ENCODE measurements around the gene UGDH.
"Not testable (repeated sequence)": the region's sequence is repeated elsewhere in the genome, so short reads cannot be mapped to it uniquely, and the experiment has no call there.

The UGDH gene

DNA sequence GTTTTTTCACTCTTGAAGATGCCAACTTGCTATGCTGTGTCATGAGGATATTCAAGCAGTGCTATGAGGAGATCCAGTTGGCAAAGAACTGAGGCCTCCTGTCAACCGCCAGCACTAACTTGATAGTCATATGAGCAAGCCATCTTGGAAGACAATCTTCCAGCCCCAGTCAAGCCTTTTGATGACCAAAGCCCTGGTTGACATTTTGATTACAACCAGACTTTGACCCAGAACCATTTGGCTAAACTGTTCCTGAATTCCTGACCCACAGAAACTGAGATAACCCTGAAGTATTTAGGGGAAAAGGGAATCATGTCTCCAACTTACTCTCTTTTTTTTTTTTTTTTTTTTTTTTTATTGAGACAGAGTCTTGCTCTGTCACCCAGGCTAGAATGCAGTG lies 32.9 kb downstream of the UGDH start:
- DNase-seq = no peak

DNA sequence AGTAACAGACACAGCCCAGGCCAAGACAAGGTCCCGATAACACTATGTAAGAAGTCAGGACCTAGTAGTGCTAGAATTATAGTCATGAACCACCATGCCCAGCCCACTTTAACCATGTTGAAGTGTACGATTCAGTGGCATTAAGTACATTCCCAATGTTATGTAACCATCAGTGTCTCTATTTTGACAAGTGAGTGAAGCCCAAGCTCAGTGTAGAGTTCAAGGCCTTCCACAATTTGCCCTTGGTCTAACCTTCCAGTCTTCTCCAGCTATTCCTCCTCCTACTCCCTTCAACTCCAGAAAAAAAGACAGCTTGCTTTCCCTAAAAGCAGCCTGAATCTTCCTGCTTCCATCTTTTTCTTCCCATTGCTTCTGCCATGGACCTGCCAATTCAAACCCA lies 36.9 kb downstream of the UGDH start:
- no peak for DNase-seq

DNA sequence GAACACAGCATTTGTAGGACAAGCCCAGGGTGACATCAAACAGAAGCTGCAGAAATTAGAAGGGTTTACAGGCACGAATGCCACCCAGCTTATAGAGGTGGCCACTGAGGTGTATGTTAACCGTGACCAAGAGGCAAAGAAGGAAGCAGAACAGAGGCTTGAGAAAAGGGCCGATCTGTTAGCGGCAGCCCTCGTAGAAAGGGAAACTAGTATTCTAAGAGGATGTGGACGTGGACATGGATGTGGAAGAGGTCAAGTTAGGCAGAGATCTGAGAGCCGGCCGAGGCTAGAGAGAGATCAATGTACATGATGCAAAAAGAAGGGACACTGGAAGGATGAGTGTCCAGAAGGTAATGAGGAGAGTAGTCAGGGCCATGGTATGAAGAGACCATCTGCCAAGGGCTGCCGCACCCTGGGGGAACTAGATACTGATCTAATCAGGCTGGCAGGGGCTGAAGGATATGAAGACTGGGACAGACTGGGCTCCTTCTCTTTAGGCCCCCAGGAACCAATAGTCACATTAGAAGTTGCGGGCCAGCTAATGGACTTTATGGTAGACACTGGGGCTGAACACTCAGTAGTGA lies 40.9 kb downstream of the UGDH start:
- DNase-seq = no peak

DNA sequence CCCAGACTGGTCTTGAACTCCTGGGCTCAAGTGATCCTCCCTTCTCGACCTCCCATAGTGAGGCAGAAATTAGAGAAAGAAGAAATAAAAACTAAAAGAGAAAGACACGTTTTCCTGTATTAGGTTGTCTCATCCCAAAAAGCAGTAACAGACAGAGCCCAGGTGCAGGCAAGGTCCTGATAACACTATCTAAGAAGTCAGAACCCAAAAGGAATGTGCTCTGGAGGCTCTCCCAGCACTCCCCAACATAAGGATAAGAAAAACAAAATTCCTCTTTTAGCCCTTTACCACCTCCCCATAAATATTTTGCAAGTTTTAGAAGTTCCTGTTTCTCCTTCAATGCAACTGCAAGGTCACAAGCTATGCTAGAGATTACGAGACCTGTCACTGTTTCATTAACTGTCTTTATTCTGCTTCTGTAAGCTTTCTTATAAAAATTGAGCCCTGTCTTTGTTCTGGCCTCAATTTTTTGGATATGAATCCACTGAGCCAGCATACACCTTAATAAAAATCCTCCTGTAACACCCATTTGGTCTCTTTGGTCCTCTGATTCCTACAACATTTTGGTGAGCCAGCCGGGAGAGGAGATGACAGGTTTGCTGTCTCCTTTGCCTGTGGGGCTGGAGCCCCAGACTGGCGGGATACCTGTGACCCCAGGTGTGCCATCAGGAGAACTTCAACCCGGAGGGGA lies 42.5 kb downstream of the UGDH start:
- no peak for DNase-seq

DNA sequence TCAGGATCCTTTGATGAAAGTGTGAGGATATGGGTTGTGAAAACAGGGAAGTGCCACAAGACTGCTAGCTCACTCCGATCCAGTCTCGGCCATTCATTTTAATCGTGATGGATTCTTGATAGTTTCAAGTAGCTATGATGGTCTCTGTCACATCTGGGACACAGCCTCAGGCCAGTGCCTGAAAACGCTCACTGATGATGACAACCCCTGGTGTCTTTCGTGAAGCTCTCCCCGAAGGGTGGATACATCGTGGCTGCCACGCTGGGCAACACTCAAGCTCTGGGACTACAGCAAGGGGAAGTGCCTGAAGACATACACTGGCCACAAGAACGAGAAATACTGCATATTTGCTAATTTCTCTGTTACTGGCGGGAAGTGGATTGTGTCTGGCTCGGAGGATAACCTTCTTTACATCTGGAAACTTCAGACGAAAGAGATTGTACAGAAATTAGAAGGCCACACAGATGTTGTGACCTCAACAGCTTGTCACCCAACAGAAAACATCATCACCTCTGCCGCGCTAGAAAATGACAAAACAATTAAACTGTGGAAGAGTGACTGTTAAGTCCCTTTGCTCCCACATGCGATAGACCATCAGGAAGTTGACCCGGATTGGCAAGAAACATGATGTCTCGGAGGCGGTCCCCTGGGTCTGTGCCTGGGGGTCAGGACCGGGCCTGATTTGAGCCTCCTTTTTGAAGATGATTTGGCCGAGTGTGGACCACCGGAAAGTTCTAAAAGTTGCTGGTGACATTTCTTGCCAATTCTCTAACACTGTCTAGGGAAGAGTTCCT lies 46.1 kb downstream of the UGDH start:
- DNase-seq = no peak

DNA sequence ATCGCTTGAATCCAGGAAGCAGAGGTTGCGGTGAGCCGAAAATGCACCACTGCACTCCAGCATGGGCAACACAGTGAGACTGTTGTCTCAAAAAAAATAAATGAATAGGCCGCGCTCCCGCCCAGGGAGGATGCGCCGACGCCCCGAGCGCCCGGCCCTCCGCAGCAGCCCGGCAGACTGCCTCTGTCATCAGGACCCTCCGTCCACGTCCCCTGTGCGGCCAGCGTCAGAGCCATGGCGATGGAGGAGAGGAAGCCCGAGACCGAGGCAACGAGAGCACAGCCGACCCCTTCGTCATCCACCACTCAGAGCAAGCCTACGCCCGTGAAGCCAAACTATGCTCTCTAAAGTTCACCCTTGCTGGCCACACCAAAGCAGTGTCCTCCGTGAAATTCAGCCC lies 47.0 kb downstream of the UGDH start:
- DNase-seq = no peak

DNA sequence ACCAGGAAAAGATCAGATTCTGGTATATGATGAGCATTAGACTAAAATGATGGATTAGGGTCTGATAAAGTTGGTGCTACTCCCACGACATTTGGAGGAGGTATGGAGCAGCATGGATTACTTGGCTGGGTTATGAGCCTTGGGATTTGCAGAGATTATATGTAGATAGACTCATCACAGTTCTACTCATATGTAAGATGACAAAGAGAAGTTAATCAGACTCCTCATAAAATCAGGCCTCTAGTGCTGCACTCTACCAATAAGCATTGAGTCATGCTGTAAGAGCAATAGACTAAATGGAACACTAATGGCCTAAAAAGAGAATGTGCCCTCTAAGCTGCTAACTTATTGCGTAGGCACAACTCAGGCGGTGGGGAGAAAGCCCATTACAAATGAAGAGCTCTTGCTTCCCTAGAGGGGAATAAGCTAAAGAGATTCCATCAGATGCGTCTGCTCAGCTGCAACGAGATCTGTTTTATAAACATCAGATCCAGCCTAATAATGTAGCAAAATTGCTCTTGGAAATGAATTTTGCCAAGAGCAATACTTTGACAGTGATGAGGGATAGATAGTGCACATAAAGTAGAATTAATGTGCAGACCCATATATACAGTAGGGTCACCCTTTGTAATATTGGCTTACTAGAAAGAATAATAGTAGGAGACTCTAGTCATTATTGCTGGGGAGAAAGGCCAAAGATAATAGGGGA lies 50.9 kb downstream of the UGDH start:
- DNase-seq = no peak

DNA sequence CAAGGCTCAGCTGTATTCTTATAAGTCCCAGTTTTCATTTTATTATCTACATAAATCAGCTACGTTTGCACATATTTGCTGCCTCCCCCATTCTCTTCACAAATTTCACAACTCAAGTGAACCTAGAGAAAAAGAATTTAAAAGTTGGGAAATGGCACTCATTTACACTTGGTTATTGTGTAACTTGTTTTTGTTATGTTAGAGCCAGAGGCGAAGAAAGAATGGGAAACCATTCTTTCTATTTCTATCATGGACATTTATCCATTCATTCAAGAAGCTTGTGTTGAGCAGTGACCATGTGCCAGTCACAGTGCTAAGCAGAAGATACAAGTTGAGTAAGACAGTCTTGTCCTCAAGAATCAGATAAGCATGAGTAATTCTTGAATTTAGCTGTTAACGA lies 54.8 kb downstream of the UGDH start:
- DNase-seq = no peak

DNA sequence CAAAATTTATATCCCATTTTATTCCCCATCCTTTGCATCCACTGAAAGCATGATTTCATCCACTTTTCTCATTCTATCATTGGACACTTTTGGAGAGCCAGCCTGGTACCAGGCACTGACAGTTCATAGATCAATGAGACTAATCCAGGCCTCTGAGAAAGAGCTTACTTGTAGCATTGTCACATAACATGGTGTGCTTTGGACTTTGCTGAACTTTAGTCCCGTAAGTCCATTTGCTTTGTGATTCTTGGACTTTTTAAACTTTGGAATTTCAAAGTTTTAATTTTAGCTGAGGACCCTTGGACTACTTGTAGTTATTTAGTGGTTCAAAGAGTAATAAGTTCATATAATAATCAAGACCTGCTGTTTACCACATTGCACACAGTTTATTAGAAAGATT lies 56.8 kb downstream of the UGDH start:
- no peak for DNase-seq

DNA sequence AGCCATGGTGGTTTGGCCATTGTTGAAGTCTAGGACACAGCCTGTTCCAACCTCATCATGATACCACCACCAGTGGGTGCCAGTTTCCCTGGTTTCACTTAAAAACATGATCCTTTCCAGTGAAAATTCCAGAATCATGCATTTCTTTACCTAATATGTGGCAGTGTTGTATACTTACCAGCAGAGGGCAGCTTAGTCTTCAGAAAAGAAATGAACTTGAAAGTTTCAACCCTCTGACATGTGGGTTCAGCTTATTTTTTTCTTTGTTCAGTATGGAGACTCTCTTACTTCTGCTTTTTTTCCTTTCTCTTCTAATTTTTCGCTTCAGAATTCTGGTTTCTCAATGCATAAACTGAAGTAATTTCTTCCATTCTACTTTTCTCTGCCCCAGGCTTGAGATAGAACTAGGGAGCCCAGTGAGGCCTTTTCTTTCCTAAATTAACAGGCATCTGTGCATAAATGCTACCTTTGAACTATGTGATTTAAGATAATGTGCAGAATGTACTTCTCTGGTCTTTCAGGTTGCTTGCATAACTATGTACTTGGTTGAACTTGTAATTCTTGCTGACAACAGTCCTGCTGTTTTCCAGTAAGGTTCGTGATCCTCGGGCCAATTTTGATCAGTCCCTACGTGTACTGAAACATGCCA lies 57.7 kb downstream of the UGDH start:
- DNase-seq = no peak

DNA sequence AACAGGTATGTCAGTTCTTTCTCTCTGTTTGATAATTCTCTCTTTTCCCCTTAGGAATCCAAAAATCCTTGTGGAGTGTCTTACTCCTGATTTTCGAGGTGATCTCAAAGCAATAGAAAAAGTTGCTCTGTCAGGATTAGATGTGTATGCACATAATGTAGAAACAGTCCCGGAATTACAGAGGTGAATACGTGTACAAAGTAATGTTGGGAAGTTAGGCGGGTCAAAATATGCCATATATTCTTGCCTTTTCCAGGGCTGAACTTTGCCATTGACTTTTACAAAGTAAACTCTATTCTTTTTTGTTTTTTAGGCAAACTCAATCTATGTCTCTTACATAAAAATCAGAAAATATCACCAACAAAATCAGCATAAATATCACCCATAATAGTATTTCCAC lies 59.8 kb downstream of the UGDH start:
- DNase-seq = no peak

DNA sequence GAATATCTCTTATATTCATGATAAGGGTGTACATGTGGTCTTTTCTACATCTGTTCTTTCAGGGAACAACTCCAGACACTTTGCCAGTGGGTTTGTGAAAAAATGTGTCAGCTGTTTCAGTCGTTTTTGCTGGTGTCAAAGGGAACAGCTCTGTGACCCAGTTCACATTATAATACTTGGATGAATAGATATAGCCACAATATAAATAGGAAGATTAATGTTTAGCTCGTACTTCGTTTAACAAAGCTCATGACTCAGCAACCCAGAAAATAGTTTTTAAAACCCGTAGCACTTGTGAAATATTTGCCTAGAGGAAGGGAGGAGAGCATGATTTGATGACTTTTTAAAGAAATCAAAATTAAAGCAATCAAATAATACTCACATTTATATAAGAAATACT lies 60.5 kb downstream of the UGDH start:
- DNase-seq = no peak

DNA sequence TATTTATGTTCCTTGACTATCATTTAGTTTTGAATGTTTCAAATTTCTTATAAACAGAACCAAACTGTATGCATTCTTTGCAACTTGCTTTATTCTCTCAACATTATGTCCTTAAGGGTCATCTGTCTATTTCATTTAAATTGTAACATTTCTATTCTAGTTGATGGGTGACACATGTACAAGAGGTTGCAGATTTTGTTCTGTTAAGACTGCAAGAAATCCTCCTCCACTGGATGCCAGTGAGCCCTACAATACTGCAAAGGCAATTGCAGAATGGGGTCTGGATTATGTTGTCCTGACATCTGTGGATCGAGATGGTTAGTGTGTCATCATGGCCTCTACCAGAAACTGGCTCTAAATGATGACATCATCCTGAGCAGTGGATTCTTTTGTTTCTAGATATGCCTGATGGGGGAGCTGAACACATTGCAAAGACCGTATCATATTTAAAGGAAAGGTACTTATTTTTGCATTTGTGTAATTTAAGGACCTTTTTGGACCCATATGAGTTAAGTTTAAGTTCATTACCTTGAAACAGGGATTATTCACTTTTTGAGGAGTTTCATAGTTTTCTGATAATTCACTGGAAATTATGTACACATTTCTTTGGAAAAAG lies 62.2 kb downstream of the UGDH start:
- DNase-seq = no peak

DNA sequence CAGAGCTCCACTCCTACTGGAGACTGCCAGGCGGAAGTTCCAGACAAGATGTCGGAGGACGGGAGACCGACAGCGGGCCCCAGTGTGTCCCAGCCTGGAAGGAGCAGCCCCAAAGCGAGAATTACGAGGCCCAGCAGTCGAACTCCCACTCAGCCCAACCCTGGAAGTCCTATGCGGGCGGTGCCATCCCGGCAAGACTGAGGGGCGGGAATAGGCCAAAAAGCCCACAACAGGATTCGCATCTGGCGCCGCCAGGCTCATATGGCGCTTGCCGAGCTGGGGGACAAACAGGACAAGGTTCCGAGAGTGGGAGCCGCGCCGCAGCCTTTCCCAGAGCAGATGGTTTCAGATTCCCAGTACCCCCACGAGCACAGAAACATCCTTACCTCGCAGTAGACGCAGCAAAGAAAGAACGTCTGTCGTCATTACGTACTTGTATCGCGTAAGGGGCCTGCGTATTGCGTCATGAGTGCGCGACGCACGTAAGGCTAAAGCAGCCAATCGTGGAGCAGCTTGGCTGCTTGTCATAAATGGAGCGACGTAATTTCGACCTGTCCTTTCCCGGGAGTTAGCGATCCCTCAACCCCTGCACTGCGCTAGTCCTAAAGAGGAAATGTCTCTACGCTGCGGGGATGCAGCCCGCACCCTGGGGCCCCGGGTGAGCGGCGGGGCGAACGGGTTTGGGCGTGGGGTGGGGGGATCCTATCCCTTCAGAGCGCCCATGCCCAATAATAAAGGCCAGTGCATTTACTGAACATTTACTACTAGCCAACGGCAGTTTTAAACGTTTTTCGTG lies 68.5 kb downstream of the UGDH start, which contains the start of the genes LIAS and RPL9:
Gene LIAS (plus strand): TSS at position 552 of the 796 bp plus-strand sequence. CDS start 62 bp downstream, at position 614.
Gene RPL9 (minus strand): TSS at position 418 of the 796 bp plus-strand sequence. CDS start 483 bp downstream, outside the sequence.
- DNase-seq = peak; percentile 94

DNA sequence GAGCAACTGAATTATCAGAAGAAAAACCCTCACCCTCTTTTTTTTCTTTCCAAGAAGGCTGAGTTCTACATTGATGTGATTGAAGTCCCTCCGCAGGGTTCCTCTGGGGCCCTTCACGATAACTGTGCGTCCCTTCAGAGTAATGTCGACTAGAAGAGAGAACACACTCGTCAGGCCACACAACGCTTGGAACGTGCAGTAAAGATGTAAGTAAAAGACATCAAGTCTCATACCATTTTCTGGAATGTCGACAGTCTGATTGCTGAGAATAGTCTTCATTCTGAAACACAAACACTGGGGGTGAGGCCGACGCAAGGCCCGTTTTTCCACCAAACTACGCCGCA lies 69.1 kb downstream of the UGDH start:
- not testable (repeated sequence) for DNase-seq

DNA sequence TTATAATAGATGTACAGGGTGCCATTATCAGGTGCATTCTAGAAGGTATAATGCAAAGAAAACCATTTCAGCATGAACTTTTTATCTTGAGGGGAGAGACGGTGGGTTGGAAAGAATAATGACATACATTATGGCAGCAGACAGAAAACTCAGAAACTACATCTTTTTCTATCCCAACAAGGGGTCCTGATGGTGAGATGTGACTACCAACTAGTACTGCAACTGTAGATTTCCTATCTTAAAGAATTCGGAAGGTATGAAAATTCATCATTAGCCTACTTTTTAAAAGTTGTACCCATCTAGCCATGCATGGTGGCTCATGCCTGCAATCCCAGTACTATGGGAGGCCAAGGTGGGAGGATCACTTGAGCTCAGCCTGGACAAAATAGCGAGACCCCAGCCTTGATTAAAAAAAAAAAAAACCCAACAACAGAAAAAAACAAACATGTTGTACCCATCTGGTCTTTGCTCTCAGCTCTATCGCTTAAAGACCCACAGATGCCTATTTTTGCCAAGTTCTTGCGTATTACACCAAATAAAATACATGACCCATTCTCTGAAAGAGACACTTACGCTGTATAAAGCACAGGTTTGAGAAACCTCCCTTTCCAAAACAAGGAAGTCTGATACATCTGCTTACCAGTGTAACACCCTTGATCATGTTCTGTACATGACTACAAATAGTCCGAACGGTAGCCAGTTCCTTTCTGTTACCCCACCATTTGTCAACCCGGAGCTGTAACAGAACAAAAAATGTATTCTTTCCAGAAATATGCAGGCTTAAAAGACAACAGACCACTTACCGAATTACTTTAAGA lies 70.1 kb downstream of the UGDH start:
- DNase-seq = no peak

DNA sequence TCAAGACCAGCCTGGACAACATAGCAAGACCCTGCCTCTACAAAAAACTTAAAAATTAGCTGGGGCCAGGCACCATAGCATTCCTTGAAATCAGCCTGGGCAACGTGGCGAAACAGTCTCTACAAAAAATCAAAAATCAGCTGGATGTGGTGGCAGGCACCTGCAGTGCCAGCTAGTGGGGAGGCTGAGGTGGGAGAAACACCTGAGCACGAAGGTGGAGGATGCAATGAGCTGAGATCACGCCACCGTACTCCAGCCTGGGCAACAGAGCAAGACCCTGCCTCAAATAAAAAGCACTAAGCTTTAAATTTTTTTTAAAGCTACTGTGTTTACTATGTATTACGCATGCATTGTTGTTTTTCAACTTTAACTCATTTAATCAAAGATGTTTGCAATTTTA lies 71.8 kb downstream of the UGDH start:
- DNase-seq = no peak

DNA sequence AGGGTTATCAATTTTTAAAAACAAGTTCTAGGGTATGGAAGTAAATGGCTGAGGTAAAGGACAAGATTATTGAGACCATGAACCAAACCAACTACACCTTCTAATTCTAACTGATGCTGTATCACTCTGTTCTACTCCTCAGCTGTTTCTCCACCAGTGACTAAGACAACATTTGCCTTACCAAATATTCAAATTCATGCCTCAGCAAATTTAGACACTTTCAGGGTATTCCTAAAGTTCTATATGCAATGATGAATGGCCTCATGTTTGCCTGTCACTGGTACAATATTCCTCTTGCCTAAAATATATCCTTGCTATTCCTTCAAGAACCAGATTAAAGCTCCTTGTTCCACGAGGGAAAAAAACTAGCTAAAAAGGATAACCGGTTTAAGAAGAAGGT lies 73.5 kb downstream of the UGDH start:
- DNase-seq = no peak

DNA sequence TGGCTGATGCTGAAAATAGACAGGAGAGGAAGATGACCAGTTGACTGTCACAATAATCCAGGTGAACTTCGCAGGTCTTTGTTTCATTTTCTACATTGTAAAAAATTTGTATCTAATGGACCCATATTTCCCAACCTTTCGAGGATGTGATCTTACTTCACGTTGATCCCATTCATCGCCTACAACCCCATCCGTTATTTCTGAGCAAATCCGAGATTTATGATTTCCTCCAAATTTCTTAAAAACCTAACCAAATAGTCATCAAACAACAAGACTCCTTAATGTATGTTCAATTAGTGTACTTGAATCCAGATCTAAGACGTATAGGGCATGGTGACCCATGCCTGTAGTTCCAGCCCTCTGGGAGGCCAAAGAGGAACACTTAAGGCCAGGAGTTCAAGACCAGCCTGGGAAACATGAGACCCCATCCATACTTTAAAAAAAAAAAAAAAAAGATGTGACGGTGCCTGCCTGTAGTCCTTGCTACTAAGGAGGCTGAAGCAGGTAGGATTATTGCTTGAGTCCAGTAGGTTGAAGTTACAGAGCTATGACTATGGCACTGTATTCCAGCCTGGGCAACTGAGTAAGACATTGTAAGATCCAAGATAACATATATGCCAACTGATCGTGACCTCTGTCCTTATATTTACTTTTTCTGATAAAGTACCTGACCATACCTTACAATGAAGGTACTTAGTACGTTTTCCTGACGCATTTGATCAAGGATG lies 74.2 kb downstream of the UGDH start:
- DNase-seq = no peak
